Measurements from ENCODE around the gene ADISSP. TPM values are rescaled to one million over a fixed set of nuclear protein-coding genes. Genes with fewer than 3 reads are reported as not detected.

ADISSP gene
- total and polyA plus RNA-seq, 2 of the 8 experiments (the other 6 are each of a cell fraction or from before 2014, with no cell fraction given), result 111 to 141 TPM

GRCh38 chr20:3714092-3714491 lies 53.5 kb downstream of the ADISSP start:
- Histone ChIP-seq H3K4ac (replicated peaks; ENCODE audit: insufficient read length, low read depth, low read length) (no peak overlapping the region), H2BK20ac (ENCODE audit: low read length) (no peak overlapping the region)
- TF ChIP-seq GABPA (IDR thresholded peaks at IDR 0.05; ENCODE audit: borderline replicate concordance, insufficient read depth, low read length), result no peak
- TF ChIP-seq BRCA1 (IDR thresholded peaks at IDR 0.05; ENCODE audit: low read depth, low read length), result no peak
- TF ChIP-seq CEBPB (IDR thresholded peaks at IDR 0.05; ENCODE audit: low read depth, low read length), result no peak
- TF ChIP-seq FOSL1 (IDR thresholded peaks at IDR 0.05; ENCODE audit: insufficient read depth, low read depth, low read length), result no peak
- no peak for TF ChIP-seq ATF3 (IDR thresholded peaks at IDR 0.05; ENCODE audit: insufficient read depth, low read depth, low read length)
- TF ChIP-seq NANOG (IDR thresholded peaks at IDR 0.05; ENCODE audit: insufficient read depth, low read depth, low read length, poor library complexity, severe bottlenecking), result no peak
- TF ChIP-seq E2F6 (IDR thresholded peaks at IDR 0.05), result no peak
- TF ChIP-seq EP300 (IDR thresholded peaks at IDR 0.05; ENCODE audit: borderline replicate concordance in 1 of 2, low read depth in 2 of 2, low read length in 2 of 2), result no peak
- no peak for TF ChIP-seq RFX5 (IDR thresholded peaks at IDR 0.05; ENCODE audit: borderline replicate concordance, low read depth, low read length)
- no peak for TF ChIP-seq SUZ12 (IDR thresholded peaks at IDR 0.05; ENCODE audit: low read length)
- no peak for TF ChIP-seq CTBP2 (IDR thresholded peaks at IDR 0.05; ENCODE audit: borderline replicate concordance, insufficient read depth, insufficient read length, low read length)

More at GRCh38 chr20:3714092-3714491, 53.5 kb downstream of the ADISSP start:
- no peaks in the 10 kb centered on the region for H4K20me1 ChIP-seq (replicated peaks in 1 of 2; ENCODE audit: control insufficient read depth in 1 of 2, insufficient read depth in 2 of 2, low read length in 2 of 2)
- H3K14ac ChIP-seq (ENCODE audit: insufficient read length), result no peak overlapping the region
- no peak overlapping the region for H3K23ac ChIP-seq (ENCODE audit: insufficient read length)
- DNase-seq (ENCODE audit: low read depth in 1 of 2, low spot score in 2 of 2) (no peak), FAIRE-seq (no peak)
- peaks cover 4% of the 10 kb centered on the region; the same call in 1 of the 2 replicates for H3K23me2 ChIP-seq (ENCODE audit: low read depth, low read length)
- H3K9me3 ChIP-seq (ENCODE audit: insufficient read depth in 2 of 2, low read depth in 1 of 2, low read length in 1 of 2), result no peaks in the 10 kb centered on the region
- H2BK15ac ChIP-seq (ENCODE audit: low read length), result no peak overlapping the region
- no peak overlapping the region for H2AFZ ChIP-seq (ENCODE audit: low read length)
- no peak overlapping the region for H2BK5ac ChIP-seq (ENCODE audit: low read depth, low read length)
- no peak overlapping the region for H3K4me2 ChIP-seq (ENCODE audit: insufficient read depth in 1 of 2, low read depth in 2 of 2, low read length in 2 of 2)
- H2AK5ac ChIP-seq (ENCODE audit: low read depth, low read length), result no peak overlapping the region
- no peak overlapping the region for H3K4me3 ChIP-seq (ENCODE audit: extremely low read depth in 1 of 4, insufficient read depth in 2 of 4, low read depth in 3 of 4, low read length in 4 of 4)
- H4K91ac ChIP-seq (replicated peaks; ENCODE audit: insufficient read length, low read length), result no peak overlapping the region
- H3K79me2 ChIP-seq (ENCODE audit: control insufficient read depth in 1 of 2, insufficient read depth in 2 of 2, low read length in 2 of 2), result no peaks in the 10 kb centered on the region
- 87% methylated on average over 4 of the region's 4 CpGs; no CpG with 5 or more reads in 1 of the 2 experiments for WGBS, 2 experiments (ENCODE audit: extremely low coverage in 1 of 2, insufficient coverage in 1 of 2, insufficient read length in 1 of 2, insufficient replicate concordance in 2 of 2, low coverage in 1 of 2, low lambda C conversion rate in 2 of 2, missing lambda C conversion rate in 1 of 2)
- no peaks in the 10 kb centered on the region for H3K4me1 ChIP-seq (replicated peaks in 1 of 4; ENCODE audit: control insufficient read depth in 3 of 4, insufficient read depth in 4 of 4, low read length in 3 of 4)
- H3K18ac ChIP-seq (ENCODE audit: extremely low read depth, low read length), result no peak overlapping the region
- POLR2A ChIA-PET (ENCODE audit: partially characterized antibody), result no interaction called here
- CTCF ChIA-PET (ENCODE audit: partially characterized antibody), result interaction anchor here (0.5 to 42.0 kb wide), 7 partner anchors 8 to 161 kb away, joined by 3 to 1432 read pairs (median 4); partner anchors contain the start of gene ADAM33
- H3K36me3 ChIP-seq (ENCODE audit: control insufficient read depth in 2 of 4, insufficient read depth in 4 of 4, low read length in 3 of 4), result no peaks in the 10 kb centered on the region
- H3K27me3 ChIP-seq (replicated peaks in 1 of 4; ENCODE audit: control insufficient read depth in 3 of 4, extremely low read depth in 1 of 4, insufficient read depth in 3 of 4, low read length in 3 of 4), result no peaks in the 10 kb centered on the region
- H3K56ac ChIP-seq (replicated peaks; ENCODE audit: insufficient read length, low read depth, low read length), result no peak overlapping the region
- H2BK12ac ChIP-seq (ENCODE audit: low read depth, low read length), result no peak overlapping the region
- H3K27ac ChIP-seq (ENCODE audit: low read depth, low read length), result no peak overlapping the region
- no peak overlapping the region for H4K5ac ChIP-seq (ENCODE audit: insufficient read length, low read depth, low read length)
- H4K8ac ChIP-seq (ENCODE audit: extremely low read depth, insufficient read depth, low read length), result no peak overlapping the region
- H3K9ac ChIP-seq (replicated peaks in 1 of 4; ENCODE audit: extremely low read depth in 1 of 4, low read depth in 3 of 4, low read length in 3 of 4), result no peak overlapping the region
- H3K79me1 ChIP-seq (ENCODE audit: low read depth, low read length), result no peaks in the 10 kb centered on the region
- H2BK120ac ChIP-seq (replicated peaks; ENCODE audit: low read depth, low read length), result no peak overlapping the region
